ENCODE measurements around the gene TMEM106B.

- TF ChIP-seq EZH2phosphoT487 (IDR thresholded peaks at IDR 0.05; ENCODE audit: low read length) (no peak), CTCF (IDR thresholded peaks at IDR 0.05; ENCODE audit: low read length) (no peak)
These were observed 47.0 kb downstream of the TMEM106B start for GRCh38 chr7:12258074-12258473.
